CD4-positive, alpha-beta T cell (primary cell): Measurements from ENCODE around the gene ING3. TPM values are rescaled to one million over a fixed set of nuclear protein-coding genes. Genes with fewer than 3 reads are reported as not detected.

Experiments
- ATAC-seq: fragments of 200-7000 bp; cut with Tn5 transposase; one replicate; pipeline ENCODE4 v1.10.0; 2022; ENCODE audit warnings: mild to moderate bottlenecking; ENCODE audit not compliant: poor library complexity
- CTCF ChIA-PET: fragments of 350-600 bp; sonication (Branson Sonifier 250); formaldehyde crosslinking; loops from one replicate; lab custom pipeline; 2021; ENCODE audit warnings: antibody characterized with exemption, inconsistent platforms; lab: Charles Lee
- POLR2A ChIA-PET: fragments of 350-600 bp; sonication (Branson Sonifier 250); formaldehyde crosslinking; loops from one replicate; lab custom pipeline; 2021; ENCODE audit warnings: antibody characterized with exemption, inconsistent platforms; lab: Charles Lee
- DNase-seq, 14 experiments: peaks; one replicate each; pipeline ENCODE4 v3.0.0-alpha.2; 2013 to 2020; ENCODE audit warnings: mixed read lengths in 2 of 14
- H3K27ac ChIP-seq, 2 donors: one replicate each; pipeline versions ENCODE4 v1.5.1 to v1.7.0; 2013; ENCODE audit warnings: low read length in 2 of 2, low read depth in 1 of 2, mild to moderate bottlenecking in 1 of 2
- H3K27me3 ChIP-seq, 2 experiments: 1 replicate in 1 of 2; 2 replicates in 1 of 2; pipeline versions ENCODE4 v1.6.1 to v1.7.0; 2013; ENCODE audit warnings: low read length in 2 of 2, control low read depth in 1 of 2, mild to moderate bottlenecking in 1 of 2, moderate library complexity in 1 of 2; ENCODE audit not compliant: insufficient read depth in 2 of 2, control insufficient read depth in 1 of 2
- H3K36me3 ChIP-seq: one replicate; pipeline ENCODE4 v1.6.1; 2013; ENCODE audit warnings: low read length, control low read depth; ENCODE audit not compliant: insufficient read depth
- H3K4me1 ChIP-seq: one replicate; pipeline ENCODE4 v1.6.1; 2013; ENCODE audit warnings: low read length, control low read depth; ENCODE audit not compliant: insufficient read depth
- H3K4me3 ChIP-seq: one replicate; pipeline ENCODE4 v1.5.1; 2013; ENCODE audit warnings: mild to moderate bottlenecking, low read length, moderate library complexity
- H3K9me3 ChIP-seq, 2 experiments: 1 replicate in 1 of 2; 2 replicates in 1 of 2; pipeline versions ENCODE4 v1.6.1 to v1.7.0; 2013; ENCODE audit warnings: low read length in 2 of 2, mild to moderate bottlenecking in 2 of 2, control low read depth in 1 of 2, moderate library complexity in 1 of 2; ENCODE audit not compliant: control insufficient read depth in 1 of 2, insufficient read depth in 1 of 2
- H3K27ac Mint-ChIP-seq: one replicate; pipeline ENCODE4 v1.8.0; 2020; ENCODE audit warnings: mixed read lengths
- H3K27me3 Mint-ChIP-seq: one replicate; pipeline ENCODE4 v1.8.0; 2021; ENCODE audit warnings: mixed read lengths
- H3K36me3 Mint-ChIP-seq: one replicate; pipeline ENCODE4 v1.8.0; 2021; ENCODE audit warnings: low read depth, mixed read lengths
- H3K4me1 Mint-ChIP-seq: one replicate; pipeline ENCODE4 v1.8.0; 2021; ENCODE audit warnings: low read depth, mixed read lengths
- H3K4me3 Mint-ChIP-seq: one replicate; pipeline ENCODE4 v1.8.0; 2020; ENCODE audit warnings: mild to moderate bottlenecking, mixed read lengths
- H3K9me3 Mint-ChIP-seq: one replicate; pipeline ENCODE4 v1.8.0; 2020; ENCODE audit warnings: mixed read lengths
- intact Hi-C, 2 experiments: fragments of 100-400 bp; cut with DNase I in 1 of 2; cut with micrococcal nuclease in 1 of 2; formaldehyde crosslinking; loops; one replicate each; pipeline versions ENCODE4 v1.15.1 to v1.9.0; 2023 to 2025; cut with DNase I, micrococcal nuclease
- total RNA-seq, 174 experiments: library from RNA in 2 of 174; stranded (reverse) in 2 of 174; gene quantifications; one replicate each; pipeline ENCODE4 v1.2.3 and lab custom pipeline; 2021 to 2026
- TF ChIP-seq, protein P1 (sequence below): fragments of 200-600 bp; IDR thresholded peaks from one replicate; pipeline ENCODE4 v1.8.0; 2022; ENCODE audit warnings: antibody characterized with exemption, mild to moderate bottlenecking

The ING3 gene
- total RNA-seq, 2 experiments from 2014 or later: 37.9 to 39.3 TPM

DNA sequence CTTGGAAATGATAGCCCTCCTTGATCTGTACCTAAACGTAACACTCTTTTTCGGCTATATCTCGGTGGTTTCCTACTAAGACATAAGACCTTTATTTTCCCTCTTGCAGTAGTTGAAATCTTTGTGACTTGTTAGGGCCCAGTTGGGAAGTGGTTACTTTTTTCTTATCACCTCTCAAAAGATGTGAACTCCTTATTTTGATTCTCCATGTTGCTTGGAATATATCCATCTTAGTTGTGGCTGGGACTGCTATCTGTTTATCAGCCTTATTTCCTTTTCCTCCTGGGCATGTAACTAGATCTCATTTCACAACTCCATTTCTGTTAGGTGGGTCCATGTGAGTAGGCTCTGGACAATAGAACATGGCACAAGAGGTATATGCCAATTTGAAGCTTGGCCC is 33.8 kb downstream of the ING3 start:
- CTCF ChIA-PET: no interaction called here
- Histone ChIP-seq H3K27me3 (peaks cover 16 to 31% of the 10 kb centered on the region in 2 experiments), H3K27ac (no peak overlapping the region), H3K36me3 (no peaks in the 10 kb centered on the region), H3K4me3 (no peak overlapping the region), H3K9me3 (no peaks in the 10 kb centered on the region), H3K4me1 (peaks cover 17% of the 10 kb centered on the region)
- H3K36me3 Mint-ChIP-seq: no peaks in the 10 kb centered on the region
- DNase-seq (no peak), ATAC-seq (no peak)
- H3K4me3 Mint-ChIP-seq: no peak overlapping the region
- TF ChIP-seq, protein P1, sequence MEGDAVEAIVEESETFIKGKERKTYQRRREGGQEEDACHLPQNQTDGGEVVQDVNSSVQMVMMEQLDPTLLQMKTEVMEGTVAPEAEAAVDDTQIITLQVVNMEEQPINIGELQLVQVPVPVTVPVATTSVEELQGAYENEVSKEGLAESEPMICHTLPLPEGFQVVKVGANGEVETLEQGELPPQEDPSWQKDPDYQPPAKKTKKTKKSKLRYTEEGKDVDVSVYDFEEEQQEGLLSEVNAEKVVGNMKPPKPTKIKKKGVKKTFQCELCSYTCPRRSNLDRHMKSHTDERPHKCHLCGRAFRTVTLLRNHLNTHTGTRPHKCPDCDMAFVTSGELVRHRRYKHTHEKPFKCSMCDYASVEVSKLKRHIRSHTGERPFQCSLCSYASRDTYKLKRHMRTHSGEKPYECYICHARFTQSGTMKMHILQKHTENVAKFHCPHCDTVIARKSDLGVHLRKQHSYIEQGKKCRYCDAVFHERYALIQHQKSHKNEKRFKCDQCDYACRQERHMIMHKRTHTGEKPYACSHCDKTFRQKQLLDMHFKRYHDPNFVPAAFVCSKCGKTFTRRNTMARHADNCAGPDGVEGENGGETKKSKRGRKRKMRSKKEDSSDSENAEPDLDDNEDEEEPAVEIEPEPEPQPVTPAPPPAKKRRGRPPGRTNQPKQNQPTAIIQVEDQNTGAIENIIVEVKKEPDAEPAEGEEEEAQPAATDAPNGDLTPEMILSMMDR: no peak
- H3K9me3 Mint-ChIP-seq: no peaks in the 10 kb centered on the region
- intact Hi-C loops: loop anchor here in 1 of 2 experiments (10.0 kb wide), 1 partner anchor 410 kb away; the partner anchor contains the start of gene FAM3C
- H3K27ac Mint-ChIP-seq: no peak overlapping the region
- H3K4me1 Mint-ChIP-seq: peaks cover 21% of the 10 kb centered on the region
- H3K27me3 Mint-ChIP-seq: peaks cover 49% of the 10 kb centered on the region
- POLR2A ChIA-PET: interaction anchor here (0.6 to 1.0 kb wide), 2 partner anchors 23 to 42 kb away, joined by 3 read pairs; no protein-coding TSS in a partner anchor

DNA sequence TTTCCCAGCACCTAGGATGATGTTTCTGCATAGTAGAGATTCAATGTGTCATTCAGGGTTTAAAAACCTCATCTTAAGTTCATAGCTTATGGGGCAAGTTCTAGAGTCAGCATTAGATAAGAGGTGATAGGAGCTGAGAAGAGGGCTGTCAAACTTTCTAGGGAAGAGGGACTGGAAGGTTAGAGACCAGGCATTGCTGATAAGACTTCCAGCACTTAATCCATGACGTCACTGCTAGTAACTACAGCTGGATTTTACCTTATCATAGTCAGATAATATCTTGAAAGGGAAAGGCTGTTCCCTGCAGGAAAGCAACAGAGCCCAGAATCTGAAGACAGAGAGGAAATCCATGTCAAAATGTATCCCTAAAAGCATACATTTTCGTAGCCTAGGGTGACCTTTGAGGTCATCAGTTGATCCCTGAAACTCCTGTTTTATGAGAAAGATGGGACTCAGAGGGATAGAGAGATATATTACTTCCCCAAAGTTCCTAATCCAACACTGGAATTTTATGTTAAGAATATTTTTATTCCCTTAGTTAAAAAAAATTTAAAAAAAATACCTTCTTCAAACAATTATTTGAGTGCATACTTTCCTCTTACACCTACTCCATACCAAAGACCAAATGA is 34.7 kb downstream of the ING3 start:
- CTCF ChIA-PET: interaction anchor here (1.4 kb wide), 1 partner anchor 96 kb away, joined by 4 read pairs; no protein-coding TSS in a partner anchor
- POLR2A ChIA-PET: interaction anchor here (1.0 kb wide), 1 partner anchor 41 kb away, joined by 3 read pairs; no protein-coding TSS in a partner anchor
- ATAC-seq: no peak

GRCh38 chr7:120985839-120986238 is 35.3 kb downstream of the ING3 start:
- Histone ChIP-seq H3K4me1 (peaks cover 20% of the 10 kb centered on the region), H3K36me3 (no peaks in the 10 kb centered on the region), H3K9me3 (no peaks in the 10 kb centered on the region), H3K27me3 (peaks cover 24 to 42% of the 10 kb centered on the region in 2 experiments), H3K27ac (no peak overlapping the region), H3K4me3 (no peak overlapping the region)
- intact Hi-C loops: loop anchor here in 1 of 2 experiments (5.0 to 10.0 kb wide), 2 partner anchors 409 to 561 kb away; partner anchors contain the start of gene FAM3C
- Mint-ChIP-seq H3K4me3 (no peak overlapping the region), H3K27ac (no peak overlapping the region), H3K9me3 (no peaks in the 10 kb centered on the region), H3K4me1 (peaks cover 26% of the 10 kb centered on the region), H3K27me3 (peaks cover 63% of the 10 kb centered on the region), H3K36me3 (no peaks in the 10 kb centered on the region)
- DNase-seq: no peak
- CTCF ChIA-PET: interaction anchor here (1.4 kb wide), 1 partner anchor 96 kb away, joined by 4 read pairs; no protein-coding TSS in a partner anchor
- TF ChIP-seq, protein P1: no peak
- no peak for ATAC-seq
- POLR2A ChIA-PET: interaction anchor here (2.5 kb wide), 1 partner anchor 10 kb away, joined by 7 read pairs; no protein-coding TSS in a partner anchor

More for the DNA sequence above, 34.7 kb downstream of the ING3 start:
- no peaks in the 10 kb centered on the region for H3K36me3 ChIP-seq
- H3K27me3 Mint-ChIP-seq: peaks cover 57% of the 10 kb centered on the region
- peaks cover 21 to 37% of the 10 kb centered on the region in 2 experiments for H3K27me3 ChIP-seq
- no peak overlapping the region for H3K27ac Mint-ChIP-seq
- TF ChIP-seq, protein P1: no peak
- H3K4me1 Mint-ChIP-seq: peaks cover 26% of the 10 kb centered on the region
- no peak overlapping the region for H3K27ac ChIP-seq
- H3K9me3 Mint-ChIP-seq: no peaks in the 10 kb centered on the region
- no peak overlapping the region for H3K4me3 Mint-ChIP-seq
- peaks cover 20% of the 10 kb centered on the region for H3K4me1 ChIP-seq
- DNase-seq: no peak
- H3K4me3 ChIP-seq: no peak overlapping the region
- H3K9me3 ChIP-seq: no peaks in the 10 kb centered on the region
- no peaks in the 10 kb centered on the region for H3K36me3 Mint-ChIP-seq
- intact Hi-C loops: loop anchor here in 1 of 2 experiments (5.0 to 10.0 kb wide), 2 partner anchors 410 to 562 kb away; partner anchors contain the start of gene FAM3C
